SK-N-SH (cell line): ENCODE data around the gene RPL35A. TPM values are rescaled to one million over a fixed set of nuclear protein-coding genes. Genes with fewer than 3 reads are reported as not detected.
"Not testable (repeated sequence)": the region's sequence is repeated elsewhere in the genome, so short reads cannot be mapped to it uniquely, and the experiment has no call there.

ENCODE experiments used
- CTCF ChIA-PET: fragments of 300-600, 350-600 bp; formaldehyde crosslinking; extraction: SDS; loops from one replicate; lab custom pipeline; 2021; lab: Yijun Ruan, JAX
- POLR2A ChIA-PET: fragments of 350-600 bp; sonication (Branson Sonifier 250); formaldehyde crosslinking; extraction: SDS; loops from one replicate; lab custom pipeline; 2020; ENCODE audit warnings: antibody characterized with exemption, inconsistent platforms; lab: Yijun Ruan, JAX
- DNase-seq: peaks from one replicate; pipeline ENCODE4 v3.0.0; 2012
- H2AFZ ChIP-seq: fragments of 200-600 bp; sonication (generic); 2 replicates; pipeline ENCODE4 v1.8.1; 2016; ENCODE audit warnings: antibody characterized with exemption, mild to moderate bottlenecking, low read depth
- H3F3A ChIP-seq: fragments of 200-600 bp; sonication (generic); replicated peaks from 2 replicates; pipeline ENCODE3; 2016; ENCODE audit warnings: antibody characterized with exemption, mild to moderate bottlenecking; ENCODE audit not compliant: insufficient read depth
- H3K27ac ChIP-seq, 2 experiments: fragments of 200-500 bp in 1 of 2; fragments of 200-600 bp in 1 of 2; sonication (Bioruptor generic) in 1 of 2; sonication (generic), shearing (Covaris generic) in 1 of 2; 2 replicates each; pipeline versions ENCODE4 v1.5.1 to v1.6.1; 2014 to 2016; ENCODE audit warnings: low read depth in 2 of 2, inconsistent platforms in 1 of 2, low read length in 1 of 2, mild to moderate bottlenecking in 1 of 2, mixed read lengths in 1 of 2
- H3K27me3 ChIP-seq: fragments of 200-600 bp; sonication (generic), shearing (Covaris generic); 2 replicates; pipeline ENCODE4 v1.6.1; 2016; ENCODE audit warnings: mixed run types; ENCODE audit not compliant: insufficient read depth
- H3K36me3 ChIP-seq, 2 experiments: fragments of 200-500 bp in 1 of 2; fragments of 200-600 bp in 1 of 2; sonication (Bioruptor generic) in 1 of 2; sonication (generic) in 1 of 2; replicated peaks in 1 of 2; 2 replicates each; pipeline versions ENCODE3 to v1.5.1; 2014 to 2016; ENCODE audit warnings: low read length in 1 of 2, mild to moderate bottlenecking in 1 of 2; ENCODE audit not compliant: insufficient read depth in 2 of 2, control insufficient read depth in 1 of 2
- H3K4me1 ChIP-seq, 2 experiments: fragments of 200-500 bp in 1 of 2; fragments of 200-600 bp in 1 of 2; sonication (Bioruptor generic) in 1 of 2; sonication (generic), shearing (Covaris generic) in 1 of 2; 2 replicates each; pipeline versions ENCODE4 v1.5.1 to v1.6.1; 2014 to 2016; ENCODE audit warnings: low read depth in 1 of 2, low read length in 1 of 2, mixed run types in 1 of 2; ENCODE audit not compliant: insufficient read depth in 2 of 2, control insufficient read depth in 1 of 2
- H3K4me2 ChIP-seq: fragments of 200-600 bp; sonication (generic), shearing (Covaris generic); 2 replicates; pipeline ENCODE4 v1.6.1; 2017; ENCODE audit warnings: mixed run types
- H3K4me3 ChIP-seq, 2 experiments: fragments of 200-500 bp in 1 of 2; fragments of 200-600 bp in 1 of 2; sonication (Bioruptor generic) in 1 of 2; sonication (generic), shearing (Covaris generic) in 1 of 2; 2 replicates each; pipeline versions ENCODE4 v1.5.1 to v1.8.1; 2014 to 2016; ENCODE audit warnings: low read depth in 2 of 2, inconsistent platforms in 1 of 2, low read length in 1 of 2, mild to moderate bottlenecking in 1 of 2, mixed read lengths in 1 of 2, moderate library complexity in 1 of 2
- H3K79me2 ChIP-seq: fragments of 200-600 bp; sonication (generic); 2 replicates; pipeline ENCODE4 v1.8.1; 2017; ENCODE audit warnings: mild to moderate bottlenecking; ENCODE audit not compliant: insufficient read depth
- H3K9ac ChIP-seq: fragments of 200-600 bp; sonication (generic); 2 replicates; pipeline ENCODE4 v1.6.1; 2017; ENCODE audit warnings: mixed run types
- H3K9me2 ChIP-seq: fragments of 200-600 bp; sonication (generic); 2 replicates; pipeline ENCODE4 v1.6.1; 2017; ENCODE audit warnings: mixed run types
- H3K9me3 ChIP-seq: fragments of 200-600 bp; sonication (generic); 2 replicates; pipeline ENCODE4 v1.6.1; 2017; ENCODE audit warnings: mixed run types, mild to moderate bottlenecking, moderate library complexity
- H4K20me1 ChIP-seq: fragments of 200-600 bp; sonication (generic); 2 replicates; pipeline ENCODE4 v1.6.1; 2017; ENCODE audit warnings: mild to moderate bottlenecking, mixed run types; ENCODE audit not compliant: insufficient read depth
- CHD2 ChIP-seq: fragments of 150-350 bp; IDR thresholded peaks from 2 replicates; pipeline ENCODE4 v1.6.1; 2018; ENCODE audit warnings: low read length; ENCODE audit not compliant: partially characterized antibody
- CTCF ChIP-seq: fragments of 200-600 bp; sonication (generic); IDR thresholded peaks from 2 replicates; pipeline ENCODE4 v1.6.1; 2017; ENCODE audit warnings: antibody characterized with exemption, mild to moderate bottlenecking, moderate library complexity
- ELF1 ChIP-seq: IDR thresholded peaks from 2 replicates; pipeline ENCODE4 v1.4.0; 2012
- EP300 ChIP-seq, 2 experiments: IDR thresholded peaks; 2 replicates each; pipeline versions ENCODE4 v1.4.0 to v1.6.1; 2012; ENCODE audit warnings: borderline replicate concordance in 1 of 2, low read depth in 1 of 2, low read length in 1 of 2
- FOSL2 ChIP-seq: IDR thresholded peaks from 2 replicates; pipeline ENCODE4 v1.4.0; 2012; ENCODE audit warnings: low read depth, mild to moderate bottlenecking, moderate library complexity, borderline replicate concordance
- FOXJ3 ChIP-seq: sonication (generic); formaldehyde crosslinking; IDR thresholded peaks from 2 replicates; pipeline ENCODE4 v1.5.1; 2020; ENCODE audit warnings: mild to moderate bottlenecking, missing genetic modification reagents
- FOXM1 ChIP-seq: IDR thresholded peaks from 2 replicates; pipeline ENCODE4 v1.4.0; 2012; ENCODE audit warnings: low read depth, mild to moderate bottlenecking
- IRF3 ChIP-seq: fragments of 150-350 bp; IDR thresholded peaks from 2 replicates; pipeline ENCODE4 v1.6.1; 2016; ENCODE audit warnings: mild to moderate bottlenecking, low read depth, low read length
- MEF2A ChIP-seq: IDR thresholded peaks from 2 replicates; pipeline ENCODE4 v1.4.0; 2012; ENCODE audit warnings: low read depth, borderline replicate concordance
- RFX5 ChIP-seq: IDR thresholded peaks from 2 replicates; pipeline ENCODE4 v1.6.1; 2012; ENCODE audit warnings: mild to moderate bottlenecking, improper control_type of control experiment, low read length
- RXRA ChIP-seq: IDR thresholded peaks from 2 replicates; pipeline ENCODE4 v1.4.0; 2012; ENCODE audit warnings: low read depth, mild to moderate bottlenecking, borderline replicate concordance
- SIN3A ChIP-seq: IDR thresholded peaks from 2 replicates; pipeline ENCODE4 v1.6.1; 2012; ENCODE audit warnings: low read depth, mild to moderate bottlenecking, low read length, moderate library complexity, borderline replicate concordance
- SMC3 ChIP-seq: IDR thresholded peaks from 2 replicates; pipeline ENCODE4 v1.6.1; 2012; ENCODE audit warnings: low read depth, low read length, improper control_type of control experiment
- USF1 ChIP-seq: IDR thresholded peaks from 2 replicates; pipeline ENCODE4 v1.4.0; 2012; ENCODE audit warnings: low read depth, borderline replicate concordance
- USF2 ChIP-seq: fragments of 150-350 bp; IDR thresholded peaks from 2 replicates; pipeline ENCODE4 v1.6.1; 2017; ENCODE audit warnings: antibody characterized with exemption, low read length, low read depth, borderline replicate concordance
- WGBS: methylation state at CpG from one replicate; pipeline ENCODE4 v1.1.6; 2017; ENCODE audit warnings: low lambda C conversion rate; 5-methylcytosine and 5-hydroxymethylcytosine counted together
- polyA plus RNA-seq, 3 experiments: library from polyadenylated mRNA; depleted of rRNA; stranded (reverse); fragments of >200 nt; gene quantifications; 2 replicates each; pipeline ENCODE4 v1.2.3, GENCODE V29; 2012

The RPL35A gene
- polyA plus RNA-seq, 1 of the 3 experiments (the other 2 are of a cell fraction) = 875 TPM

GRCh38 chr3:197963019-197963637, 13.1 kb downstream of the RPL35A start:
- POLR2A ChIA-PET = no interaction called here
- TF ChIP-seq FOXM1 = no peak
- no peak for TF ChIP-seq SMC3
- TF ChIP-seq CTCF = no peak
- no peak for TF ChIP-seq FOSL2
- TF ChIP-seq IRF3 = no peak
- TF ChIP-seq USF1 = no peak
- TF ChIP-seq RFX5 = no peak
- no peak for TF ChIP-seq CHD2
- no peak for TF ChIP-seq SIN3A
- no peak for TF ChIP-seq RXRA
- TF ChIP-seq USF2 = no peak
- TF ChIP-seq MEF2A = no peak
- no peak for TF ChIP-seq EP300 (IDR thresholded peaks at IDR 0.05; ENCODE audit: borderline replicate concordance in 1 of 2, low read depth in 1 of 2, low read length in 1 of 2)
- no peak for TF ChIP-seq FOXJ3 (CRISPR knock-in tag)
- no peak for TF ChIP-seq ELF1
- no peak for DNase-seq

GRCh38 chr3:197967337-197967989, 17.5 kb downstream of the RPL35A start:
- H3K36me3 ChIP-seq, H3K79me2 ChIP-seq, H2AFZ ChIP-seq, H3K27ac ChIP-seq, DNase-seq, H3K4me2 ChIP-seq, H3K4me3 ChIP-seq, H4K20me1 ChIP-seq, H3K4me1 ChIP-seq, H3K9ac ChIP-seq, POLR2A ChIA-PET, CTCF ChIA-PET, H3K9me2 ChIP-seq, H3F3A ChIP-seq, H3K27me3 ChIP-seq: not testable (repeated sequence)
- H3K9me3 ChIP-seq = peaks cover 17% of the 10 kb centered on the region; the same call in 1 of the 2 replicates
- WGBS = 76% methylated on average over 8 of the region's 8 CpGs

More at GRCh38 chr3:197963019-197963637, 13.1 kb downstream of the RPL35A start:
- no peak overlapping the region for H2AFZ ChIP-seq
- no peak overlapping the region for H3K4me3 ChIP-seq
- no peak overlapping the region for H3K27ac ChIP-seq
- H3K9me2 ChIP-seq = no peaks in the 10 kb centered on the region
- peaks cover 4 to 7% of the 10 kb centered on the region in 2 experiments; a peak in 1 of 4 replicates for H3K4me1 ChIP-seq
- H3K27me3 ChIP-seq = no peaks in the 10 kb centered on the region
- H4K20me1 ChIP-seq = no peaks in the 10 kb centered on the region
- no peaks in the 10 kb centered on the region for H3K79me2 ChIP-seq
- no peak overlapping the region for H3K9ac ChIP-seq
- peaks cover 12% of the 10 kb centered on the region; the same call in 1 of the 2 replicates for H3K9me3 ChIP-seq
- CTCF ChIA-PET = no interaction called here
- peaks cover 3% of the 10 kb centered on the region for H3F3A ChIP-seq
- H3K4me2 ChIP-seq = no peak overlapping the region
- 91% methylated on average over 5 of the region's 5 CpGs for WGBS
- no peaks in the 10 kb centered on the region for H3K36me3 ChIP-seq
